HepG2 (cell line): ENCODE measurements around the gene RAP1A. TPM values are rescaled to one million over a fixed set of nuclear protein-coding genes. Genes with fewer than 3 reads are reported as not detected.

Experiments used
- ATF1 ChIP-seq: IDR thresholded peaks from 2 replicates; pipeline ENCODE4 v1.6.1; 2016; ENCODE audit warnings: mild to moderate bottlenecking, control low read depth
- HINFP ChIP-seq: sonication (generic); formaldehyde crosslinking; IDR thresholded peaks from 2 replicates; pipeline ENCODE4 v1.4.0; 2020; ENCODE audit warnings: low read depth, mild to moderate bottlenecking, missing genetic modification reagents
- HMGXB3 ChIP-seq: sonication (generic); formaldehyde crosslinking; IDR thresholded peaks from 2 replicates; pipeline ENCODE4 v1.4.0; 2020; ENCODE audit warnings: missing genetic modification reagents, borderline replicate concordance
- MLXIP ChIP-seq: sonication (generic); formaldehyde crosslinking; IDR thresholded peaks from 2 replicates; pipeline ENCODE4 v1.9.0; 2021; ENCODE audit warnings: missing genetic modification reagents, borderline replicate concordance
- NCOR1 ChIP-seq: fragments of 200-600 bp; sonication (generic); IDR thresholded peaks from 2 replicates; pipeline ENCODE4 v1.7.0; 2017; ENCODE audit warnings: antibody characterized with exemption, low read length, borderline replicate concordance
- NR3C1 ChIP-seq: sonication (generic); formaldehyde crosslinking; IDR thresholded peaks from 2 replicates; pipeline ENCODE4 v1.4.0; 2020; ENCODE audit warnings: missing genetic modification reagents
- PITX1 ChIP-seq: sonication (generic); formaldehyde crosslinking; IDR thresholded peaks from 2 replicates; pipeline ENCODE4 v1.5.1; 2020; ENCODE audit warnings: mild to moderate bottlenecking, missing genetic modification reagents
- POGZ ChIP-seq: sonication (generic); formaldehyde crosslinking; IDR thresholded peaks from 2 replicates; pipeline ENCODE4 v1.4.0; 2020; ENCODE audit warnings: mild to moderate bottlenecking, missing genetic modification reagents
- USF2 ChIP-seq, 2 experiments: sonication (generic) in 1 of 2; formaldehyde crosslinking in 1 of 2; IDR thresholded peaks; 2 replicates each; pipeline versions ENCODE4 v1.5.1 to v1.6.1; 2011 to 2020; ENCODE audit warnings: borderline replicate concordance in 1 of 2, low read depth in 1 of 2, low read length in 1 of 2, mild to moderate bottlenecking in 1 of 2, missing genetic modification reagents in 1 of 2, moderate library complexity in 1 of 2
- ZEB1 ChIP-seq: IDR thresholded peaks from 2 replicates; pipeline ENCODE4 v1.6.1; 2012; ENCODE audit warnings: mild to moderate bottlenecking, low read depth, inconsistent platforms; ENCODE audit not compliant: insufficient replicate concordance
- ZNF546 ChIP-seq: sonication (generic); formaldehyde crosslinking; conservative IDR thresholded peaks from 2 replicates; pipeline ENCODE4 v1.8.1; 2023; ENCODE audit warnings: mild to moderate bottlenecking, missing genetic modification reagents
- ZNF569 ChIP-seq: sonication (generic); formaldehyde crosslinking; IDR thresholded peaks from 2 replicates; pipeline ENCODE4 v1.5.0; 2020; ENCODE audit warnings: mild to moderate bottlenecking, missing genetic modification reagents, moderate library complexity, borderline replicate concordance
- ZNF672 ChIP-seq: sonication (generic); formaldehyde crosslinking; IDR thresholded peaks from 2 replicates; pipeline ENCODE4 v1.8.1; 2022; ENCODE audit warnings: missing genetic modification reagents
- ZNF7 ChIP-seq: IDR thresholded peaks from 2 replicates; pipeline ENCODE4 v1.6.1; 2016; ENCODE audit warnings: missing biosample characterization, missing genetic modification reagents
- ZNF713 ChIP-seq: sonication (generic); formaldehyde crosslinking; IDR thresholded peaks from 2 replicates; pipeline ENCODE4 v1.4.0; 2020; ENCODE audit warnings: mild to moderate bottlenecking, missing genetic modification reagents
- ZNF720 ChIP-seq: sonication (generic); formaldehyde crosslinking; IDR thresholded peaks from 2 replicates; pipeline ENCODE4 v1.4.0; 2020; ENCODE audit warnings: missing genetic modification reagents
- ZNF883 ChIP-seq: sonication (generic); formaldehyde crosslinking; IDR thresholded peaks from 2 replicates; pipeline ENCODE4 v1.5.1; 2020; ENCODE audit warnings: mild to moderate bottlenecking, missing genetic modification reagents; ENCODE audit errors: not compliant biosample characterization
- ZSCAN30 ChIP-seq: sonication (generic); formaldehyde crosslinking; IDR thresholded peaks from 2 replicates; pipeline ENCODE4 v1.5.0; 2020; ENCODE audit warnings: mild to moderate bottlenecking, missing genetic modification reagents
- polyA plus RNA-seq, 8 experiments: library from polyadenylated mRNA; depleted of rRNA in 3 of 8; stranded (reverse) in 7 of 8; unstranded in 1 of 8; fragments of >200 nt; fragmentation: Illumina TruSeq in 4 of 8; extraction: Trizol in 4 of 8; gene quantifications; 2 replicates each; pipeline versions ENCODE4 v1.2.1 to v1.2.3, GENCODE V29; 2011 to 2016; ENCODE audit warnings: low read depth in 4 of 8, missing spikeins in 1 of 8, mixed read lengths in 1 of 8; ENCODE audit not compliant: insufficient read depth in 1 of 8
- total RNA-seq, 5 experiments: library from RNA; depleted of rRNA; stranded (reverse); fragments of >200 nt; fragmentation: Illumina TruSeq; extraction: Trizol; gene quantifications; 2 replicates each; pipeline ENCODE4 v1.2.3, GENCODE V29; 2016; ENCODE audit warnings: low read depth in 1 of 5

The RAP1A gene
- total and polyA plus RNA-seq, 2 of the 13 experiments (the other 11 are each of a cell fraction or from before 2014, with no cell fraction given) = 19.0 to 20.7 TPM

GRCh38 chr1:111739194-111739924, 119.8 kb downstream of the RAP1A start, which contains the start of gene INKA2 (continued):
- TF ChIP-seq NCOR1 (no peak), PITX1 (peak; percentile 82), POGZ (CRISPR knock-in tag) (peak; percentile 52), ZNF713 (CRISPR knock-in tag) (no peak), ZNF883 (CRISPR knock-in tag) (no peak), ZNF569 (CRISPR knock-in tag) (no peak), ZNF720 (no peak), ZNF672 (CRISPR knock-in tag) (no peak), ATF1 (no peak), USF2 (IDR thresholded peaks at IDR 0.05; ENCODE audit: low read depth, low read length) (peak; percentile 68), USF2 (CRISPR knock-in tag; IDR thresholded peaks at IDR 0.05; ENCODE audit: borderline replicate concordance) (peak; percentile 72; the same call in 1 of the 2 replicates), HMGXB3 (CRISPR knock-in tag) (no peak; the same call in 1 of the 2 replicates), ZNF7 (CRISPR knock-in tag) (peak; percentile 44; the same call in 1 of the 2 replicates), HINFP (CRISPR knock-in tag) (no peak), ZSCAN30 (CRISPR knock-in tag) (no peak; the same call in 1 of the 2 replicates), ZNF546 (CRISPR knock-in tag) (no peak; the same call in 1 of the 2 replicates), MLXIP (CRISPR knock-in tag) (no peak), NR3C1 (CRISPR knock-in tag) (no peak), ZEB1 (no peak)
